Measurements from ENCODE around the gene TBX18.

Gene TBX18

GRCh38 chr6:84748376-84748775 lies 16.0 kb downstream of the TBX18 start:
- no peak for DNase-seq (ENCODE audit: low read depth in 2 of 2)

GRCh38 chr6:84743616-84744015 lies 20.8 kb downstream of the TBX18 start:
- DNase-seq (ENCODE audit: low read depth in 2 of 2), result no peak

GRCh38 chr6:84740385-84740784 lies 24.0 kb downstream of the TBX18 start:
- DNase-seq (ENCODE audit: low read depth in 2 of 2), result no peak

- DNase-seq (ENCODE audit: low read depth in 2 of 2), result no peak
Observed at GRCh38 chr6:84739866-84740208, 24.6 kb downstream of the TBX18 start.

GRCh38 chr6:84738996-84739865 lies 25.2 kb downstream of the TBX18 start:
- no peak for DNase-seq (ENCODE audit: low read depth in 2 of 2)

GRCh38 chr6:84733889-84734288 lies 30.5 kb downstream of the TBX18 start:
- no peak for DNase-seq (ENCODE audit: low read depth in 2 of 2)

- DNase-seq (ENCODE audit: low read depth in 2 of 2), result no peak
Observed at GRCh38 chr6:84731901-84732300, 32.5 kb downstream of the TBX18 start.

- no peak for DNase-seq (ENCODE audit: low read depth in 2 of 2)
Observed at GRCh38 chr6:84731401-84731800, 33.0 kb downstream of the TBX18 start.

GRCh38 chr6:84728602-84729001 lies 35.8 kb downstream of the TBX18 start:
- no peak for DNase-seq (ENCODE audit: low read depth in 2 of 2)

GRCh38 chr6:84719152-84719551 lies 45.2 kb downstream of the TBX18 start:
- DNase-seq (ENCODE audit: low read depth in 2 of 2), result no peak

- no peak for DNase-seq (ENCODE audit: low read depth in 2 of 2)
Observed at GRCh38 chr6:84718038-84718955, 46.1 kb downstream of the TBX18 start.

GRCh38 chr6:84709121-84709520 lies 55.3 kb downstream of the TBX18 start:
- DNase-seq (ENCODE audit: low read depth in 2 of 2), result no peak

- DNase-seq (ENCODE audit: low read depth in 2 of 2), result no peak
Observed at GRCh38 chr6:84707171-84707570, 57.2 kb downstream of the TBX18 start.

GRCh38 chr6:84696166-84696565 lies 68.2 kb downstream of the TBX18 start:
- DNase-seq (ENCODE audit: low read depth in 2 of 2), result no peak

GRCh38 chr6:84691978-84692623 lies 72.3 kb downstream of the TBX18 start:
- DNase-seq (ENCODE audit: low read depth in 2 of 2), result no peak

- DNase-seq (ENCODE audit: low read depth in 2 of 2), result no peak
Observed at GRCh38 chr6:84688141-84688873, 76.1 kb downstream of the TBX18 start.

GRCh38 chr6:84687431-84687830 lies 77.0 kb downstream of the TBX18 start:
- no peak for DNase-seq (ENCODE audit: low read depth in 2 of 2)

- no peak for DNase-seq (ENCODE audit: low read depth in 2 of 2)
Observed at GRCh38 chr6:84685983-84686584, 78.3 kb downstream of the TBX18 start.

- DNase-seq (ENCODE audit: low read depth in 2 of 2), result no peak
Observed at GRCh38 chr6:84681693-84682326, 82.6 kb downstream of the TBX18 start.

GRCh38 chr6:84675651-84676050 lies 88.7 kb downstream of the TBX18 start:
- DNase-seq (ENCODE audit: low read depth in 2 of 2), result no peak

- DNase-seq (ENCODE audit: low read depth in 2 of 2), result no peak
Observed at GRCh38 chr6:84674395-84674794, 90.0 kb downstream of the TBX18 start.
